Measurements from ENCODE around the gene HOXA13.

Gene HOXA13

GRCh38 chr7:27180431-27181420 lies 19.2 kb downstream of the HOXA13 start:
- FAIRE-seq: no peak

- no peak for FAIRE-seq
Observed at GRCh38 chr7:27179503-27180430, 20.1 kb downstream of the HOXA13 start.

- no peak for FAIRE-seq
Observed at GRCh38 chr7:27179030-27179429, 20.9 kb downstream of the HOXA13 start.

GRCh38 chr7:27178366-27178765 lies 21.5 kb downstream of the HOXA13 start:
- FAIRE-seq: no peak

GRCh38 chr7:27177795-27178320 lies 22.0 kb downstream of the HOXA13 start:
- no peak for FAIRE-seq

- no peak for FAIRE-seq
Observed at GRCh38 chr7:27176962-27177794, 22.7 kb downstream of the HOXA13 start.

DNA sequence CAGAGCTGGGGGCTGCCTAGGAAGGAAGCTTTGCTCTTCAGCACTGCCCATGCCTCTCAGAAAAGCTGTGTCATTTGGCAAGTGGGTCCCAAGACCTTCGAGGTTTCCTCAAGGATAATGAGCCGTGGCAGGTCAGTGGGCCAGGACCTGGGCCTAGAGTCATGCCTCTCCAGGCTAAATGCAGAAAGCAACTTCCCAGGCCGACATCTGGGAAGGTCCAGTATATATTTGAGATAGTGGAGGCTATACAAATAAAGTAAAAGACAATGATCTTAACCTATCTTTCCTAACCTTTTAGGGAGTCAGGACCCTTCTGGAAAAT lies 23.4 kb downstream of the HOXA13 start:
- FAIRE-seq: no peak

DNA sequence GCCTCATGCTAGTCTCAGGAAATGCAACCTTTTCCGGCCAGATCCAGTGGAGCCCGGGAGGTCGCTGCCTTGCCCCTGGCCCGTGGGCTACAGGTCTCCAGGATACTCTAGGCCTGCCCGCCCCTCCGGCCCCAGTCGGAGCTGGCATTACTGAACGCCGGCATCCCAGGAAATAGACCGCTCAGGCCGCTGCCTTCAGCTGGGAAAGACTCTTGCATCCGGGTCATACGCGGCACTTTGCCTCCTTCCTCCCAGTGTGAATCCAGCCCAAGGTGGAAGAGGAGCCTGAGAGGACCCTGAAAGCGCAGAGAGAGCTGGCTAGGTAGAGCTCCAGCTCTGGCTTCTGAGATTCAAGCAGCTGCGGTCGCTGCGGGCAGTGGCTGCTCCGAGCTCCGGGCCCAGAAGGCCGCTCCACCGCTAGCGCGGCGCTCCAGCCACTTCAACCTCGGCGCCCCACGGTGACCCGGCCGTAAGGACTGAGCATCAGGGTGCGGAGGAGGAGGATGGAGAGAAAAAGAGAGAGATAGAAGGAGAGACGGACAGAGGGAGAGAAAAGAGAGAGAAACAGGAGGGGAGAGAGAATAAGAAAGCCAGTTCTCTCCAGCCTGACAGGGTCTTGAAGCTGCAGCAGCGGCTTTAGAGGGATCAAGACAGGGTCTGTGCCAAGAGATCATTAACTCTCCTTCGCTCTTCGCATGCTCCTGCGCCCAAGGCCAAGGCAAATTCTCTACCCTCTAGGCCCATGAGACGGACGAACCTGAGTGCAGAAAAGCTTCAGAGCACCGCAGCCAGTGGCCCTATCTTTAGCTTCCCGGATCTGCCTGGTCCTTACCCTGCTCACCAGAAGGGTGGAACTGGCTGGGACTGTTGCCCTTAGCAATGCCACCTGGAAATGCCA lies 24.0 kb downstream of the HOXA13 start:
- FAIRE-seq: no peak

DNA sequence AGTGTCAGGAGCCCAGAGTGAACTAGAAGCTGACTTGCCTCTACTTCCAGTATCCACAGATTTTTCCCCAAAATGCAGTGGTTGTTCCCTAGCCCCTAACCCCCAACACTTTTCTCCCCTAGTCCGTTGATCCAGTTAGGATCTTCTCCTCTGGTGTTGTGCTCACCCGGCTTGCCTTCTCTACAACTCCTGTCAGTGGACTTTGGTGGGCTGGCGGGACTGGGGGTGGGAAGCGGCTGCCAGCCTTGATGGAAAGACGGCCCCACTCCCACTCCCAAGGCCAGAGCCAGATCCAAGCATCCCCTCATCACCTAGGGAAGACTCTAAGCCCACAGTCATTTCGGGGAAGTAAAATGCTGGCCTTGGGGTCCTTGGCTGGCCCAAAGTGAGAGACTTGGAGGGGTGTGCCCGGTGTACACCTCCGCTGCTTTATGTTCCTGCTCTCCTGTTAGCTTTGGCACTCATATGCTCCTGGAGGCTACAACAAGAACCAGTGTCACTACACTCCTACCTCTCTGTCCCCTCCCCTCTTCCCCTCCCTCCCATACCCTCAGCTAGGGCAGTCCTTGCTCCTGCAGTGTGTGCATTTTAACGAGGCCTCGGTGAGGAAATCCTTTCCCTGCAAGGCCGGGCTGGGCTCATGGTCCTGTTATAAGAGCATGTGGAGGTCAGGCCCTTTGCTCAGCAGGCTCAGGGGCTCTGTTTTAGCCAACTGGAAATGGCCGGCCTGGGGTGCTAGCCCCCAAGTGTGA lies 24.8 kb downstream of the HOXA13 start:
- no peak for FAIRE-seq

DNA sequence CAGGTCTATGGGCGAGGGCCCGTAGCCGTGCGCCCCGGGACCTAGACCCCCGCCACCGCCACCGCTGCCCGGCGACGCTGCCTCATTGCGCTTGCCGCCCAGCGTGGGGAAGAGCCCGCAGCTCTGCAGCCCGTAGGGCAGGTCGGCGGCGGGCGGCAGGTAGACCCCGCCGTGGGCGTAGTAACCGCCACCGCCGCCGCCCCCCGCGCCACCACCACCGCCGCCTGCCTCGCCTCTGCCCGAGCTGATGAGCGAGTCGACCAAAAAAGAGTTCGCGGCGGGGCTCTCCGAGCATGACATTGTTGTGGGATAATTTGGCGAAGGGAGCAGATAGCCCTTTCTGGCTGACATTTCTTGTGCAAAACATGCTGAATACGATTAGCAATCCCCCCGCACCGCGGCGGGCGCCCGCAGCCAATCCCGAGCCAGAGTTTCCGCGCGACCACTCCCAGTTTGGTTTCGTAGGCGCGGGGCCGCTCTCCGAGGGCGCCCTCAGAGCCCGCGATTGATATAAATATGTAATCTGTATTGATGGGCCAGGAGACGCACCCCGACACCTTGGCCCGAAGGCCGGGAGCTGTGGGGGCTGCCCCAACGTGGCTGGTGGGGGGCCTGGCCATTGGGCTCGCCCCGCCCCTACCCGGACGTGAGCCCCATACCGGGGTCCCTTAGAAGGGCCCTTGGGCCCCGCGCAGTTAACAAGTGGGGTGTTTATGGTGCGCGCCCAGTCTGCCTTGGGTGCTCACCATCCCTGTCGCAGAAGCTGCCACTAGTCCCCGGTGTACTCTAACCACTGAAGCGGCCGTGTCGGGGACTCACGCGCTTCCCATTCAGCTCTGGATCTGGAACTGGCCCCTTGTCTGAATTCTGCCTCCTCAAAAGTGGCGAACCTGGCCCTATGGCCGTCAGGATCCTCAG lies 25.7 kb downstream of the HOXA13 start, which contains the start of gene HOXA10:
Gene HOXA10, minus strand, starts transcription at position 365 of the 918 bp plus-strand sequence. Its CDS starts 14 bp downstream, at position 351.
- FAIRE-seq: no peak

GRCh38 chr7:27173511-27173955 lies 26.4 kb downstream of the HOXA13 start:
- FAIRE-seq: no peak

- FAIRE-seq: no peak
Observed at GRCh38 chr7:27172823-27173510, 26.9 kb downstream of the HOXA13 start.

DNA sequence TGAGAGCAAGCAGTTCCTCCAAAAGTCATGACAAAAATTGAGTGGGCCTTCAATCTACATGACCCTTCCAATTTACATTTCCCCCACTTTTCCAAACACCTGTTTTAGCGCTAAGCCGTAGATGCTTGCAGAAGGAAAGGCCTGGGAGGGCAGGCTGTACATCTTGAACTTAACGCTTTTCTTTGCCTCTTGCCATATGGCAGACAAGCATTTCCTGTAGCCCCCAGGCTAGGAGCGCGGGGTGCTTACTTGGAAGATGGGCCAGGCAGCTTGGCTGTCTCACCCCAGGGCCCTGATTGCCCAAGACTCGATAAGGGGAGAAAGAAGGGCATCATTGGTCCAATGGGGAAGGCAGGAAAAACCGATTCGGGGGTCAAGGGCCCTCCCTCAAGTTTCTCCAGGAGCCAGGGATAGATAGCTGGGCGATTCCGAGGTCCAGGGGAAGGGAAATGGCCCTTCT lies 27.5 kb downstream of the HOXA13 start:
- FAIRE-seq: no peak

- no peak for FAIRE-seq
Observed at GRCh38 chr7:27171637-27172314, 28.1 kb downstream of the HOXA13 start.

- FAIRE-seq: no peak
Observed at GRCh38 chr7:27171325-27171636, 28.6 kb downstream of the HOXA13 start.

DNA sequence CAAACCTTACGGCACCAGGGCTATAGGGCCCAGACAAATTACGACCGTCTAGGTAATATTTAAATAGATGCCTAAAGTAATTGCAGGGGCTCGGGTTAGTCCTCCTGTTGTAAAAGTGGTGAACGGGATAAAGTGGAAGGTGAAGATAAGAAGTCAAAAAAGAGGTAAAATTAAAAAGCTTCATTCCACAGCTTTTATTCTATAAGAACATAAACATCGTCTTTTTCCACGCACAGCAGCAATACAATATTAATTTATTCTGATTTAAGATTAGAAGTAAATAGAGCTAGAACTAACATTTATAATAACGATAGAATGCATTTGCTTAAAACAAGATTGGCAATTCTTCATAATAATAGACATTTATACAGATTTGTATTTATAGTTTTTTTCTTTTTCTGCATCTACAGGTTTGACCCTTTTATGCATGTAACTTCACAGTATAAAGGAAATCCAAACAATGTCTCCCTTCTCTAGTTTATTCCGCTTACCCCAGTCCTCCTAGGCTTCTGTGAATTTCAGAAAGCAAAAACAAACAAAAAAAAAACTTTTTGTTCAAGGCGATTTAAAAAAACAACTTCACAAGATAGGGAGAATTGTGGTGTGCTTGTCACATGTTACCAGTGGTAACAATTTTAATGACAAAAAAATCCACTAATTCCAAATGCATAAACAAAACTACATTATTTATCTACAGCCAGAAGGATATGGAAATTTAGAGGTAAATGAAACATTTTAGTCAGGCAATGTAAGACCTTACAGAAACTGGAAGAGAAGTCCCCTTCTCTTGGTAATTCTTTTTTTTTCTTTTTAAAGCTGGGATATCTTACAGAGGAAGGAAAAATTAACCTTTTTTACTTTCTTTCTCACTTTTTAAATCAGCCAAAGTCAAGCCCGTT lies 29.2 kb downstream of the HOXA13 start:
- FAIRE-seq: no peak
